Spleen (tissue), 11 donors: ENCODE results near the gene HMGB4. TPM values are rescaled to one million over a fixed set of nuclear protein-coding genes. Genes with fewer than 3 reads are reported as not detected.

ENCODE experiments used
- DNase-seq: peaks from one replicate; pipeline ENCODE4 v3.0.0-alpha.2; 2020
- H3K27ac ChIP-seq, 8 donors: fragments of 200-600 bp; sonication (generic) in 7 of 8; 1 replicate in 4 of 8; 2 replicates in 4 of 8; pipeline versions ENCODE4 v1.5.0 to v1.8.0; 2016 to 2021; ENCODE audit warnings: inconsistent platforms in 4 of 8, mild to moderate bottlenecking in 4 of 8, moderate library complexity in 1 of 8
- H3K27me3 ChIP-seq, 7 donors: fragments of 200-600 bp; sonication (generic) in 6 of 7; replicated peaks in 1 of 7; 1 replicate in 4 of 7; 2 replicates in 3 of 7; pipeline versions ENCODE4 v1.5.0 to v1.8.0; 2016 to 2021; ENCODE audit warnings: inconsistent platforms in 3 of 7, mild to moderate bottlenecking in 1 of 7
- H3K36me3 ChIP-seq, 6 donors: fragments of 200-600 bp; sonication (generic) in 5 of 6; 1 replicate in 4 of 6; 2 replicates in 2 of 6; pipeline versions ENCODE4 v1.5.0 to v1.8.0; 2016 to 2021; ENCODE audit warnings: inconsistent platforms in 2 of 6
- H3K4me1 ChIP-seq, 6 donors: fragments of 200-600 bp; sonication (generic) in 5 of 6; 1 replicate in 3 of 6; 2 replicates in 3 of 6; pipeline versions ENCODE4 v1.5.0 to v1.8.0; 2016 to 2021; ENCODE audit warnings: inconsistent platforms in 3 of 6
- H3K4me3 ChIP-seq, 8 donors: fragments of 200-600 bp; sonication (generic) in 7 of 8; 1 replicate in 4 of 8; 2 replicates in 4 of 8; pipeline versions ENCODE4 v1.5.0 to v1.8.0; 2016 to 2021; ENCODE audit warnings: inconsistent platforms in 4 of 8, mild to moderate bottlenecking in 4 of 8, moderate library complexity in 2 of 8
- H3K9me3 ChIP-seq, 8 donors: fragments of 200-600 bp; sonication (generic) in 7 of 8; 1 replicate in 4 of 8; 2 replicates in 4 of 8; pipeline versions ENCODE4 v1.5.0 to v1.8.0; 2016 to 2021; ENCODE audit warnings: inconsistent platforms in 4 of 8
- CTCF ChIP-seq, 11 experiments: fragments of 200-600 bp in 7 of 11; fragments of 450-650 bp in 4 of 11; sonication (generic) in 4 of 11; IDR thresholded peaks in 8 of 11; conservative IDR thresholded peaks in 3 of 11; 1 replicate in 7 of 11; 2 replicates in 4 of 11; pipeline versions ENCODE4 v1.4.0 to v1.8.0; 2016 to 2021; ENCODE audit warnings: antibody characterized with exemption in 11 of 11, inconsistent platforms in 4 of 11, mild to moderate bottlenecking in 1 of 11
- POLR2A ChIP-seq, 3 donors: fragments of 450-650 bp; IDR thresholded peaks; one replicate each; pipeline ENCODE4 v1.5.1; 2017; ENCODE audit warnings: antibody characterized with exemption in 3 of 3, mild to moderate bottlenecking in 1 of 3
- POLR2AphosphoS5 ChIP-seq, 3 donors: sonication (generic); formaldehyde crosslinking; IDR thresholded peaks; one replicate each; pipeline ENCODE4 v1.5.1; 2017; ENCODE audit warnings: antibody characterized with exemption in 3 of 3
- WGBS, 5 donors: extraction: QIAGEN DNeasy Blood & Tissue Kit in 3 of 5; methylation state at CpG; one replicate each; pipeline versions ENCODE4 v1.1.5 to v1.1.7; 2013 to 2018; 5-methylcytosine and 5-hydroxymethylcytosine counted together
- intact Hi-C: fragments of 100-400 bp; cut with DNase I; formaldehyde crosslinking; loops from one replicate; pipeline ENCODE4 v1.15.0; 2023; ENCODE audit warnings: low total_unique reads
- polyA plus RNA-seq, 3 donors: library from polyadenylated mRNA; stranded (reverse); fragments of 200-250 nt; gene quantifications; one replicate each; pipeline ENCODE4 v1.2.1, GENCODE V29; 2013
- total RNA-seq, 7 donors: library from RNA; depleted of rRNA in 3 of 7; stranded (reverse); fragments of >200 nt in 3 of 7; fragmentation: NEBNext Ultra II Directional in 4 of 7; extraction: Animal tissue kit (Norgen Biotek cat#: 25700) in 4 of 7; gene quantifications; one replicate each; pipeline versions ENCODE4 v1.1.0 to v1.2.1, GENCODE V29; 2016 to 2021
- donor health status: healthy with polysubstance abuse.
- donor health status: DM: no; HTN: no; CAD: no; lungs with moderate emphysema.
- donor health status: DM: no; HTN: no; CAD: no.
- donor health status: Bipolar disorder and iron deficiency.
- donor health status: healthy.
- donor health status: DM: no; HTN: no; CAD: no.
- donor health status: DM: yes; HTN: yes; CAD: no.

HMGB4 gene
- total and polyA plus RNA-seq, 10 donors: not detected

- intact Hi-C loops: no loop called here
- TF ChIP-seq CTCF (IDR thresholded peaks at IDR 0.05 in 8 of 11, conservative IDR thresholded peaks at IDR 0.05 in 3 of 11): no peak
- TF ChIP-seq POLR2A (IDR thresholded peaks at IDR 0.05): no peak
- no peak for TF ChIP-seq POLR2AphosphoS5 (IDR thresholded peaks at IDR 0.05)
- WGBS, 5 donors: 58 to 69% (median 64%) methylated on average over 2 of the region's 2 CpGs
- no peaks in the 10 kb centered on the region for H3K9me3 ChIP-seq
- no peak for DNase-seq
- H3K27ac ChIP-seq: no peak overlapping the region
- no peaks in the 10 kb centered on the region for H3K4me1 ChIP-seq
- H3K27me3 ChIP-seq: peaks cover 0 to 16% (median 0%) of the 10 kb centered on the region in 7 donors
- H3K4me3 ChIP-seq: no peak overlapping the region
- no peaks in the 10 kb centered on the region for H3K36me3 ChIP-seq
Measured at GRCh38 chr1:33880305-33880704, 16.4 kb downstream of the HMGB4 start.

DNA sequence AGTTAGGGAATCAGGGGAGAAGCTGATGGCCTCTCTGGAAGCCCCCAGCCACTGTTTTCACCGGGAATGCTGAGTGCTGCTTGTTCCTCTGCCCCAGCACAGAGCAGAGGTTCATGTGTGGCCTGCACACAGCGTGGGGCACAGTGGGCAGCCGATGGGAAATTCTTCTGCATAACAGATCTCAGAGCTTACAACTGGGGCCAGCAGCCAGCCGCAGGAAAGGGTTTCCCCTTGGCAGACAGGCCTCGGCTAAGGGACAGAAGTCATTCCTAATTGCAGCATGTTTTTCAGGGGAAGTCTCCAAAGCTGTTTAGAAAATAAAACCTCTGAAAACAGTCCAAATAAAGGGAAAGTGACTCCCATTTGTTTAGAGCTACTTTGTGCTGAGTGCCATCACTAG is 22.6 kb downstream of the HMGB4 start:
- 25 to 40% (median 35%) methylated on average over 5 of the region's 5 CpGs for WGBS, 5 donors
- TF ChIP-seq POLR2AphosphoS5 (IDR thresholded peaks at IDR 0.05) (no peak), POLR2A (IDR thresholded peaks at IDR 0.05) (no peak), CTCF (IDR thresholded peaks at IDR 0.05 in 8 of 11, conservative IDR thresholded peaks at IDR 0.05 in 3 of 11) (no peak)
- H3K27ac ChIP-seq: no peak overlapping the region
- H3K4me3 ChIP-seq: no peak overlapping the region
- peaks cover 0 to under 1% (median 0%) of the 10 kb centered on the region in 8 donors for H3K9me3 ChIP-seq
- H3K4me1 ChIP-seq: peaks cover 0 to 5% (median 0%) of the 10 kb centered on the region in 6 donors
- no peaks in the 10 kb centered on the region for H3K36me3 ChIP-seq
- intact Hi-C loops: no loop called here
- DNase-seq: no peak
- peaks cover 0 to 9% (median 0%) of the 10 kb centered on the region in 7 donors for H3K27me3 ChIP-seq

- WGBS, 5 donors: 61 to 67% (median 62%) methylated on average over 3 of the region's 3 CpGs
Measured at GRCh38 chr1:33893147-33893830, 29.4 kb downstream of the HMGB4 start.

More at GRCh38 chr1:33893147-33893830, 29.4 kb downstream of the HMGB4 start:
- Histone ChIP-seq H3K4me3 (no peak overlapping the region), H3K4me1 (peaks cover 0 to 8% (median 0%) of the 10 kb centered on the region in 6 donors), H3K27ac (no peak overlapping the region), H3K9me3 (peaks cover 0 to 4% (median 0%) of the 10 kb centered on the region in 8 donors), H3K27me3 (no peaks in the 10 kb centered on the region), H3K36me3 (no peaks in the 10 kb centered on the region)
- TF ChIP-seq CTCF (IDR thresholded peaks at IDR 0.05 in 8 of 11, conservative IDR thresholded peaks at IDR 0.05 in 3 of 11) (no peak), POLR2A (IDR thresholded peaks at IDR 0.05) (no peak), POLR2AphosphoS5 (IDR thresholded peaks at IDR 0.05) (no peak)
- DNase-seq: no peak
- intact Hi-C loops: no loop called here
